ENCODE results near the gene OLFM4. TPM values are rescaled to one million over a fixed set of nuclear protein-coding genes. Genes with fewer than 3 reads are reported as not detected.

Gene OLFM4
- total and polyA plus RNA-seq, 2 experiments from 2014 or later = not detected

DNA sequence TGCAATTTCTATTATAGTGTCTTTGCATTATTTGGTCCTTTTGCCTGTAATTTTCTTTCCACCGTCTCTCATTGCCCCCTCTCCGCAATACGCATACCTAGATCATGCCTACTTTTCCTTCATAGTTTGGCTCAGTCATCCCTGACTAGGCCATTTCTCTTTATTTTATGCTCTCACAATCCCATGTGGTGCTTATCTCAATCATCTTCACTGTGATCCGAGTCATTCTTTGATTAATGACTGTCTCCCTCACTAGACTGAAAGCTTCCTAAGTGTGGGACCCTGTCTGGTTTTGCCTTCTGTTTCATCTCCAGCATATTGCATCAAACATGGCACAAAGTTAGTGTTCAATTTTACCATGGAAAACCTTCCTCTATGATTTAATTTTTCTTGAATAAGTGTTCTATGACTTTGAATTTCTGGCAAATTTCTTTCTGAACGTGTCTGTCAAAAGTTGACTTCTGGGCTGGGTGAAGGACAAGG, 43.7 kb upstream of the OLFM4 start (continued):
- TF ChIP-seq ZNF462 (CRISPR knock-in tag; IDR thresholded peaks at IDR 0.05) (no peak), POLR2AphosphoS5 (IDR thresholded peaks at IDR 0.05; ENCODE audit: low read depth) (no peak), CREB1 (CRISPR knock-in tag; IDR thresholded peaks at IDR 0.05; ENCODE audit: low read depth) (no peak), EZH2phosphoT487 (IDR thresholded peaks at IDR 0.05; ENCODE audit: unreplicated experiment) (no peak)

- H3K4me2 ChIP-seq = no peak overlapping the region
- Mint-ChIP-seq H3K4me1 (peaks cover 27% of the 10 kb centered on the region), H3K4me3 (no peak overlapping the region), H3K27me3 (ENCODE audit: insufficient read depth, low read depth, poor library complexity) (peaks cover 1% of the 10 kb centered on the region), H3K9me3 (no peaks in the 10 kb centered on the region), H3K36me3 (ENCODE audit: low read depth) (no peaks in the 10 kb centered on the region), H3K27ac (0 out of 2 replicates have a peak overlapping the region, but pooled peaks have one; percentile 21)
- no peaks in the 10 kb centered on the region for H3K9me2 ChIP-seq (ENCODE audit: insufficient read depth)
- H3K36me3 ChIP-seq (ENCODE audit: insufficient read depth) = no peaks in the 10 kb centered on the region
- H3K27ac ChIP-seq (ENCODE audit: low read depth) = no peak overlapping the region
- ATAC-seq = no peak
- peaks cover 33% of the 10 kb centered on the region for H3K4me1 ChIP-seq (ENCODE audit: insufficient read depth)
- H3K79me2 ChIP-seq (replicated peaks; ENCODE audit: insufficient read depth) = no peaks in the 10 kb centered on the region
- no peak for DNase-seq (ENCODE audit: low spot score)
- H3F3A ChIP-seq (replicated peaks; ENCODE audit: low read depth) = no peaks in the 10 kb centered on the region
- H3K4me3 ChIP-seq = no peak overlapping the region
- no peaks in the 10 kb centered on the region for H3K27me3 ChIP-seq (ENCODE audit: insufficient read depth)
- peak overlapping the region; percentile 83; the same call in 1 of the 2 replicates for H2AFZ ChIP-seq
- H4K20me1 ChIP-seq (replicated peaks; ENCODE audit: insufficient read depth) = no peaks in the 10 kb centered on the region
- TF ChIP-seq EZH2 (IDR thresholded peaks at IDR 0.05; ENCODE audit: low read depth, unreplicated experiment) (no peak), POLR2AphosphoS5 (IDR thresholded peaks at IDR 0.05; ENCODE audit: low read depth) (no peak), JUNB (IDR thresholded peaks at IDR 0.05; ENCODE audit: unreplicated experiment) (no peak), CTCF (conservative IDR thresholded peaks at IDR 0.05; ENCODE audit: low read depth in 2 of 2) (no peak), STAT1 (IDR thresholded peaks at IDR 0.05; ENCODE audit: unreplicated experiment) (no peak), NANOG (IDR thresholded peaks at IDR 0.05; ENCODE audit: borderline replicate concordance) (no peak), ZNF114 (CRISPR knock-in tag; IDR thresholded peaks at IDR 0.05) (no peak)
- TF ChIP-seq, protein P1, sequence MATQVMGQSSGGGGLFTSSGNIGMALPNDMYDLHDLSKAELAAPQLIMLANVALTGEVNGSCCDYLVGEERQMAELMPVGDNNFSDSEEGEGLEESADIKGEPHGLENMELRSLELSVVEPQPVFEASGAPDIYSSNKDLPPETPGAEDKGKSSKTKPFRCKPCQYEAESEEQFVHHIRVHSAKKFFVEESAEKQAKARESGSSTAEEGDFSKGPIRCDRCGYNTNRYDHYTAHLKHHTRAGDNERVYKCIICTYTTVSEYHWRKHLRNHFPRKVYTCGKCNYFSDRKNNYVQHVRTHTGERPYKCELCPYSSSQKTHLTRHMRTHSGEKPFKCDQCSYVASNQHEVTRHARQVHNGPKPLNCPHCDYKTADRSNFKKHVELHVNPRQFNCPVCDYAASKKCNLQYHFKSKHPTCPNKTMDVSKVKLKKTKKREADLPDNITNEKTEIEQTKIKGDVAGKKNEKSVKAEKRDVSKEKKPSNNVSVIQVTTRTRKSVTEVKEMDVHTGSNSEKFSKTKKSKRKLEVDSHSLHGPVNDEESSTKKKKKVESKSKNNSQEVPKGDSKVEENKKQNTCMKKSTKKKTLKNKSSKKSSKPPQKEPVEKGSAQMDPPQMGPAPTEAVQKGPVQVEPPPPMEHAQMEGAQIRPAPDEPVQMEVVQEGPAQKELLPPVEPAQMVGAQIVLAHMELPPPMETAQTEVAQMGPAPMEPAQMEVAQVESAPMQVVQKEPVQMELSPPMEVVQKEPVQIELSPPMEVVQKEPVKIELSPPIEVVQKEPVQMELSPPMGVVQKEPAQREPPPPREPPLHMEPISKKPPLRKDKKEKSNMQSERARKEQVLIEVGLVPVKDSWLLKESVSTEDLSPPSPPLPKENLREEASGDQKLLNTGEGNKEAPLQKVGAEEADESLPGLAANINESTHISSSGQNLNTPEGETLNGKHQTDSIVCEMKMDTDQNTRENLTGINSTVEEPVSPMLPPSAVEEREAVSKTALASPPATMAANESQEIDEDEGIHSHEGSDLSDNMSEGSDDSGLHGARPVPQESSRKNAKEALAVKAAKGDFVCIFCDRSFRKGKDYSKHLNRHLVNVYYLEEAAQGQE (IDR thresholded peaks at IDR 0.05; ENCODE audit: unreplicated experiment) = no peak
- TF ChIP-seq, protein P2, sequence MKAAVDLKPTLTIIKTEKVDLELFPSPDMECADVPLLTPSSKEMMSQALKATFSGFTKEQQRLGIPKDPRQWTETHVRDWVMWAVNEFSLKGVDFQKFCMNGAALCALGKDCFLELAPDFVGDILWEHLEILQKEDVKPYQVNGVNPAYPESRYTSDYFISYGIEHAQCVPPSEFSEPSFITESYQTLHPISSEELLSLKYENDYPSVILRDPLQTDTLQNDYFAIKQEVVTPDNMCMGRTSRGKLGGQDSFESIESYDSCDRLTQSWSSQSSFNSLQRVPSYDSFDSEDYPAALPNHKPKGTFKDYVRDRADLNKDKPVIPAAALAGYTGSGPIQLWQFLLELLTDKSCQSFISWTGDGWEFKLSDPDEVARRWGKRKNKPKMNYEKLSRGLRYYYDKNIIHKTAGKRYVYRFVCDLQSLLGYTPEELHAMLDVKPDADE (IDR thresholded peaks at IDR 0.05) = no peak
These were observed 37.1 kb upstream of the OLFM4 start for GRCh38 chr13:52991344-52992020.
